ENCODE data around the gene HSD3B7.

DNA sequence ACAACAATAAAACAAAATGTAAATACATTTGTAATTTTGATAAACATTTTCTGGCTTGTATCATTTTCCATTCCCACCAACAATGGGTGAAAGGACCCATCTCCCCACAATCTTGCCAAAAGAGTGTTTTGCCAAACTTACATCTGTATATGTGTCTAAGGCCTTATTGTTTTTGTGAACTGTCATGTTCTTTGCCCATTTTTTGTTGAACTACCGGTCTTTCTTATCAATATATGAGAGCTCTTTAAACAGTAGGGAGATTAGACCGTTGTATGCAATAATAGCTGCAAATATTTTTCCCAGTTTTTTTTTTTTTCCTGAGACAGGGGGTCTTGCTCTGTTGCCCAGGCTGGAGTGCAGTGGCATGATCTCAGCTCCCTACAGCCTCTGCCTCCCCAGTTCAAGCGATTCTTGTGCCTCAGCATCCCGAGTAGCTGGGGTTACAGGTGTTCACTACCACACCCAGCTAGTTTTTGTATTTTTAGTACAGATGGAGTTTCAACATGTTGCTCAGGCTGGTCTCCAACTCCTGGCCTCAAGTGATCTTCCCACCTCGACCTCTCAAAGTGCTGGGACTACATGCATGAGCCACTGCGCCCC, 38.7 kb downstream of the HSD3B7 start:
- TF ChIP-seq, protein P1, sequence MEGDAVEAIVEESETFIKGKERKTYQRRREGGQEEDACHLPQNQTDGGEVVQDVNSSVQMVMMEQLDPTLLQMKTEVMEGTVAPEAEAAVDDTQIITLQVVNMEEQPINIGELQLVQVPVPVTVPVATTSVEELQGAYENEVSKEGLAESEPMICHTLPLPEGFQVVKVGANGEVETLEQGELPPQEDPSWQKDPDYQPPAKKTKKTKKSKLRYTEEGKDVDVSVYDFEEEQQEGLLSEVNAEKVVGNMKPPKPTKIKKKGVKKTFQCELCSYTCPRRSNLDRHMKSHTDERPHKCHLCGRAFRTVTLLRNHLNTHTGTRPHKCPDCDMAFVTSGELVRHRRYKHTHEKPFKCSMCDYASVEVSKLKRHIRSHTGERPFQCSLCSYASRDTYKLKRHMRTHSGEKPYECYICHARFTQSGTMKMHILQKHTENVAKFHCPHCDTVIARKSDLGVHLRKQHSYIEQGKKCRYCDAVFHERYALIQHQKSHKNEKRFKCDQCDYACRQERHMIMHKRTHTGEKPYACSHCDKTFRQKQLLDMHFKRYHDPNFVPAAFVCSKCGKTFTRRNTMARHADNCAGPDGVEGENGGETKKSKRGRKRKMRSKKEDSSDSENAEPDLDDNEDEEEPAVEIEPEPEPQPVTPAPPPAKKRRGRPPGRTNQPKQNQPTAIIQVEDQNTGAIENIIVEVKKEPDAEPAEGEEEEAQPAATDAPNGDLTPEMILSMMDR (IDR thresholded peaks at IDR 0.05; ENCODE audit: low read length), result no peak
- no peak for TF ChIP-seq EZH2 (IDR thresholded peaks at IDR 0.05; ENCODE audit: borderline replicate concordance, low read length)
